ENCODE results near the gene DDX5.

DDX5 gene

GRCh38 chr17:64535357-64535756 is 29.3 kb upstream of the DDX5 start:
- no peak for TF ChIP-seq ISL1 (CRISPR knock-in tag; IDR thresholded peaks at IDR 0.05)
- TF ChIP-seq, protein P1, sequence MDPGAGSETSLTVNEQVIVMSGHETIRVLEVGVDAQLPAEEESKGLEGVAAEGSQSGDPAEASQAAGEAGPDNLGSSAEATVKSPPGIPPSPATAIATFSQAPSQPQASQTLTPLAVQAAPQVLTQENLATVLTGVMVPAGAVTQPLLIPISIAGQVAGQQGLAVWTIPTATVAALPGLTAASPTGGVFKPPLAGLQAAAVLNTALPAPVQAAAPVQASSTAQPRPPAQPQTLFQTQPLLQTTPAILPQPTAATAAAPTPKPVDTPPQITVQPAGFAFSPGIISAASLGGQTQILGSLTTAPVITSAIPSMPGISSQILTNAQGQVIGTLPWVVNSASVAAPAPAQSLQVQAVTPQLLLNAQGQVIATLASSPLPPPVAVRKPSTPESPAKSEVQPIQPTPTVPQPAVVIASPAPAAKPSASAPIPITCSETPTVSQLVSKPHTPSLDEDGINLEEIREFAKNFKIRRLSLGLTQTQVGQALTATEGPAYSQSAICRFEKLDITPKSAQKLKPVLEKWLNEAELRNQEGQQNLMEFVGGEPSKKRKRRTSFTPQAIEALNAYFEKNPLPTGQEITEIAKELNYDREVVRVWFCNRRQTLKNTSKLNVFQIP (CRISPR knock-in tag; IDR thresholded peaks at IDR 0.05; ENCODE audit: borderline replicate concordance, low read depth), result no peak
- TF ChIP-seq, protein P2, sequence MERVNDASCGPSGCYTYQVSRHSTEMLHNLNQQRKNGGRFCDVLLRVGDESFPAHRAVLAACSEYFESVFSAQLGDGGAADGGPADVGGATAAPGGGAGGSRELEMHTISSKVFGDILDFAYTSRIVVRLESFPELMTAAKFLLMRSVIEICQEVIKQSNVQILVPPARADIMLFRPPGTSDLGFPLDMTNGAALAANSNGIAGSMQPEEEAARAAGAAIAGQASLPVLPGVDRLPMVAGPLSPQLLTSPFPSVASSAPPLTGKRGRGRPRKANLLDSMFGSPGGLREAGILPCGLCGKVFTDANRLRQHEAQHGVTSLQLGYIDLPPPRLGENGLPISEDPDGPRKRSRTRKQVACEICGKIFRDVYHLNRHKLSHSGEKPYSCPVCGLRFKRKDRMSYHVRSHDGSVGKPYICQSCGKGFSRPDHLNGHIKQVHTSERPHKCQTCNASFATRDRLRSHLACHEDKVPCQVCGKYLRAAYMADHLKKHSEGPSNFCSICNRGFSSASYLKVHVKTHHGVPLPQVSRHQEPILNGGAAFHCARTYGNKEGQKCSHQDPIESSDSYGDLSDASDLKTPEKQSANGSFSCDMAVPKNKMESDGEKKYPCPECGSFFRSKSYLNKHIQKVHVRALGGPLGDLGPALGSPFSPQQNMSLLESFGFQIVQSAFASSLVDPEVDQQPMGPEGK (CRISPR knock-in tag; IDR thresholded peaks at IDR 0.05; ENCODE audit: borderline replicate concordance), result no peak
- no peak for TF ChIP-seq OSR1 (CRISPR knock-in tag; IDR thresholded peaks at IDR 0.05)
- no peak for TF ChIP-seq TCF4 (CRISPR knock-in tag; IDR thresholded peaks at IDR 0.05; ENCODE audit: borderline replicate concordance)
- no peak for ATAC-seq

DNA sequence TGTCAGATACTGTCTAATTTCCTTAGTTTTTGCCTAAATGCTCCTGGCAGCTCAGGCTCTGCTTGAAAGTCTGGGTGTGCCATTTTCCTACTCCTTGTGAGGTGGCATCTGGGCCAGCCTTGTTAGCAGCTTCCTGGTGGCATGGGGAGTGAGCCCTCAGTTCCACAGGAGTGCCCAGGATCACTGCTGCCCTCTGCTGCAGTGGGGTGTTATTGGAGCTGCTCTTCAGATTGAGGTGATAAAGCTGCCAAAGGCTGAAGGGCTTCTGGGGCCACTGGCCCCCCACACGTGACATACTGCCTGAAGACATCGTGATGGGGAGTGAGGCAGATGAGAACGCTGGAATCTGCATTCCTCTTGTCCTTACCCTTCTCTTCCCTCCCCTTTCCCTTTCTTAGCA is 28.1 kb upstream of the DDX5 start:
- peak; percentile 24 for ATAC-seq
- TF ChIP-seq TOX (CRISPR knock-in tag; IDR thresholded peaks at IDR 0.05; ENCODE audit: borderline replicate concordance) (no peak), GLIS3 (CRISPR knock-in tag; IDR thresholded peaks at IDR 0.05) (no peak), BACH2 (CRISPR knock-in tag; IDR thresholded peaks at IDR 0.05; ENCODE audit: borderline replicate concordance) (no peak), ZFP30 (CRISPR knock-in tag; IDR thresholded peaks at IDR 0.05) (no peak), ZNF565 (CRISPR knock-in tag; conservative IDR thresholded peaks at IDR 0.05; ENCODE audit: low read depth) (no peak), OSR1 (CRISPR knock-in tag; IDR thresholded peaks at IDR 0.05) (no peak), ZC3H10 (CRISPR knock-in tag; IDR thresholded peaks at IDR 0.05) (no peak), ZNF70 (CRISPR knock-in tag; IDR thresholded peaks at IDR 0.05) (no peak), ZNF8 (CRISPR knock-in tag; IDR thresholded peaks at IDR 0.05) (no peak), ZFP3 (CRISPR knock-in tag; IDR thresholded peaks at IDR 0.05) (no peak), RARB (CRISPR knock-in tag; IDR thresholded peaks at IDR 0.05) (no peak), ARNTL (CRISPR knock-in tag; IDR thresholded peaks at IDR 0.05; ENCODE audit: borderline replicate concordance, low read depth) (no peak), CSDC2 (CRISPR knock-in tag; IDR thresholded peaks at IDR 0.05) (no peak)
- TF ChIP-seq, protein P1 (CRISPR knock-in tag; IDR thresholded peaks at IDR 0.05; ENCODE audit: borderline replicate concordance, low read depth), result no peak
- TF ChIP-seq, protein P3, sequence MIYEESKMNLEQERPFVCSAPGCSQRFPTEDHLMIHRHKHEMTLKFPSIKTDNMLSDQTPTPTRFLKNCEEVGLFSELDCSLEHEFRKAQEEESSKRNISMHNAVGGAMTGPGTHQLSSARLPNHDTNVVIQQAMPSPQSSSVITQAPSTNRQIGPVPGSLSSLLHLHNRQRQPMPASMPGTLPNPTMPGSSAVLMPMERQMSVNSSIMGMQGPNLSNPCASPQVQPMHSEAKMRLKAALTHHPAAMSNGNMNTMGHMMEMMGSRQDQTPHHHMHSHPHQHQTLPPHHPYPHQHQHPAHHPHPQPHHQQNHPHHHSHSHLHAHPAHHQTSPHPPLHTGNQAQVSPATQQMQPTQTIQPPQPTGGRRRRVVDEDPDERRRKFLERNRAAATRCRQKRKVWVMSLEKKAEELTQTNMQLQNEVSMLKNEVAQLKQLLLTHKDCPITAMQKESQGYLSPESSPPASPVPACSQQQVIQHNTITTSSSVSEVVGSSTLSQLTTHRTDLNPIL (CRISPR knock-in tag; IDR thresholded peaks at IDR 0.05; ENCODE audit: low read depth), result no peak
- TF ChIP-seq, protein P2 (CRISPR knock-in tag; IDR thresholded peaks at IDR 0.05; ENCODE audit: borderline replicate concordance), result no peak

DNA sequence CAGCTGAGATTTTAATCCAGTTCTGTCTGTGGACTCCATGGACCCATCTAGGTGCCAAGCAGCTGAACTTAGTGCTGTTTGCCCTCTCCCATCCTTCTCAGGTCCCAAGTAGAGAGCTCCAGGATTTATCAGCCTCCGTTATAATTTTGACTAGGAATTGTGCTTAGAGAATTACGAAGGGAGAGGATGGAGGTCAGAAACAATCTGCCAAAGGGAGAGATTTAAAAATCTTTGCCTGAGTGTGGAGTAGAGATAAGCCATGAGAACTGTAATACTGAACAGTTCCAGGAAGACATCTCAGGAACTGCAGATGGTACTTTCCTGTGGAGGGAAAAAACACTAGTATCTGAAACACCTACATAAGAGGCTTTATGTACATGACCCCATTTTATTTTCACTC is 27.7 kb upstream of the DDX5 start:
- TF ChIP-seq RARB (CRISPR knock-in tag; IDR thresholded peaks at IDR 0.05) (no peak), ZFP3 (CRISPR knock-in tag; IDR thresholded peaks at IDR 0.05) (no peak), ZNF70 (CRISPR knock-in tag; IDR thresholded peaks at IDR 0.05) (no peak), TSHZ2 (CRISPR knock-in tag; IDR thresholded peaks at IDR 0.05) (no peak), ZC3H10 (CRISPR knock-in tag; IDR thresholded peaks at IDR 0.05) (no peak), TOX (CRISPR knock-in tag; IDR thresholded peaks at IDR 0.05; ENCODE audit: borderline replicate concordance) (no peak), ZNF565 (CRISPR knock-in tag; conservative IDR thresholded peaks at IDR 0.05; ENCODE audit: low read depth) (no peak), TCF4 (CRISPR knock-in tag; IDR thresholded peaks at IDR 0.05; ENCODE audit: borderline replicate concordance) (no peak)
- TF ChIP-seq, protein P2 (CRISPR knock-in tag; IDR thresholded peaks at IDR 0.05; ENCODE audit: borderline replicate concordance), result no peak
- TF ChIP-seq, protein P4, sequence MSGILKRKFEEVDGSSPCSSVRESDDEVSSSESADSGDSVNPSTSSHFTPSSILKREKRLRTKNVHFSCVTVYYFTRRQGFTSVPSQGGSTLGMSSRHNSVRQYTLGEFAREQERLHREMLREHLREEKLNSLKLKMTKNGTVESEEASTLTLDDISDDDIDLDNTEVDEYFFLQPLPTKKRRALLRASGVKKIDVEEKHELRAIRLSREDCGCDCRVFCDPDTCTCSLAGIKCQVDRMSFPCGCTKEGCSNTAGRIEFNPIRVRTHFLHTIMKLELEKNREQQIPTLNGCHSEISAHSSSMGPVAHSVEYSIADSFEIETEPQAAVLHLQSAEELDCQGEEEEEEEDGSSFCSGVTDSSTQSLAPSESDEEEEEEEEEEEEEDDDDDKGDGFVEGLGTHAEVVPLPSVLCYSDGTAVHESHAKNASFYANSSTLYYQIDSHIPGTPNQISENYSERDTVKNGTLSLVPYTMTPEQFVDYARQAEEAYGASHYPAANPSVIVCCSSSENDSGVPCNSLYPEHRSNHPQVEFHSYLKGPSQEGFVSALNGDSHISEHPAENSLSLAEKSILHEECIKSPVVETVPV (CRISPR knock-in tag; IDR thresholded peaks at IDR 0.05), result no peak
- ATAC-seq, result no peak; the same call in 2 of the 3 replicates
